Psoas muscle (tissue), 8 donors: ENCODE data around the gene KIF9. TPM values are rescaled to one million over a fixed set of nuclear protein-coding genes. Genes with fewer than 3 reads are reported as not detected.

Source experiments
- ATAC-seq, 4 donors: fragments of 200-7000 bp; cut with Tn5 transposase; one replicate each; pipeline ENCODE4 v1.9.1; 2020; ENCODE audit warnings: moderate library complexity in 3 of 4, mild to moderate bottlenecking in 2 of 4
- DNase-seq, 2 donors: peaks; one replicate each; pipeline ENCODE4 v3.0.0-alpha.2; 2020
- H3K27ac ChIP-seq: fragments of 200-600 bp; one replicate; pipeline ENCODE4 v1.8.0; 2022
- H3K27me3 ChIP-seq, 3 donors: fragments of 200-600 bp in 1 of 3; one replicate each; pipeline versions ENCODE4 v1.6.1 to v1.8.0; 2013 to 2022; ENCODE audit warnings: low read length in 2 of 3, mild to moderate bottlenecking in 2 of 3, moderate library complexity in 1 of 3; ENCODE audit not compliant: insufficient read depth in 3 of 3
- H3K36me3 ChIP-seq, 2 donors: fragments of 200-600 bp in 1 of 2; one replicate each; pipeline versions ENCODE4 v1.6.1 to v1.8.0; 2013 to 2022; ENCODE audit warnings: low read depth in 1 of 2, mild to moderate bottlenecking in 1 of 2, moderate library complexity in 1 of 2; ENCODE audit not compliant: insufficient read depth in 1 of 2
- H3K4me1 ChIP-seq: fragments of 200-600 bp; one replicate; pipeline ENCODE4 v1.8.0; 2022
- H3K4me3 ChIP-seq: fragments of 200-600 bp; one replicate; pipeline ENCODE4 v1.8.0; 2022; ENCODE audit warnings: mild to moderate bottlenecking
- H3K9me3 ChIP-seq: fragments of 200-600 bp; one replicate; pipeline ENCODE4 v1.8.0; 2022
- CTCF ChIP-seq: fragments of 200-600 bp; IDR thresholded peaks from one replicate; pipeline ENCODE4 v1.8.0; 2022; ENCODE audit warnings: antibody characterized with exemption
- WGBS, 3 donors: extraction: QIAGEN DNeasy Blood & Tissue Kit; methylation state at CpG; one replicate each; pipeline versions ENCODE4 v1.1.6 to v1.1.7; 2013; 5-methylcytosine and 5-hydroxymethylcytosine counted together
- intact Hi-C, 2 donors: fragments of 100-400 bp; cut with DNase I; formaldehyde crosslinking; loops; one replicate each; pipeline versions ENCODE4 v1.11.0 to v1.14.2; 2022
- long read RNA-seq, 2 donors: library from polyadenylated mRNA; unstranded; transcript quantifications; one replicate each; pipeline ENCODE4 v2.0.0, GENCODE V29; 2021
- polyA plus RNA-seq, 3 donors: library from polyadenylated mRNA; stranded (reverse); fragments of 200-250 nt; gene quantifications; one replicate each; pipeline ENCODE4 v1.2.3, GENCODE V29; 2013
- total RNA-seq, 4 donors: library from RNA; stranded (reverse); fragmentation: NEBNext Ultra II Directional in 2 of 4; extraction: Animal tissue kit (Norgen Biotek cat#: 25700) in 2 of 4; gene quantifications; one replicate each; pipeline versions ENCODE4 v1.2.1 to v1.2.4, GENCODE V29; 2021 to 2023
- donor health status: healthy with polysubstance abuse.
- donor health status: DM: no; HTN: no; CAD: no; lungs with moderate emphysema.
- donor health status: Bipolar disorder and iron deficiency.
- donor health status: healthy.
- donor health status: DM: yes; HTN: yes; CAD: no.
- donor health status: DM: no; HTN: no; CAD: no.
- donor health status: DM: no; HTN: no; CAD: no.
- donor health status: DM: yes; HTN: yes; CAD: no.

Gene KIF9
- total RNA-seq (1 to 10 TPM; 3.5 to 5.9 (median 4.4) TPM), polyA plus RNA-seq (10 to 100 TPM in 2 of 3 donors, 1 to 10 TPM in 1; 7.7 to 15.5 (median 11.7) TPM)
- long read RNA-seq, donor 1, partial matches to known transcripts = 0 of 5 reads
- long read RNA-seq, donor 1, other reads (novel, unspliced or antisense) = 1 of 5 reads
- long read RNA-seq, donor 2, partial matches to known transcripts = 0 of 7 reads
- long read RNA-seq, donor 2, other reads (novel, unspliced or antisense) = 3 of 7 reads

DNA sequence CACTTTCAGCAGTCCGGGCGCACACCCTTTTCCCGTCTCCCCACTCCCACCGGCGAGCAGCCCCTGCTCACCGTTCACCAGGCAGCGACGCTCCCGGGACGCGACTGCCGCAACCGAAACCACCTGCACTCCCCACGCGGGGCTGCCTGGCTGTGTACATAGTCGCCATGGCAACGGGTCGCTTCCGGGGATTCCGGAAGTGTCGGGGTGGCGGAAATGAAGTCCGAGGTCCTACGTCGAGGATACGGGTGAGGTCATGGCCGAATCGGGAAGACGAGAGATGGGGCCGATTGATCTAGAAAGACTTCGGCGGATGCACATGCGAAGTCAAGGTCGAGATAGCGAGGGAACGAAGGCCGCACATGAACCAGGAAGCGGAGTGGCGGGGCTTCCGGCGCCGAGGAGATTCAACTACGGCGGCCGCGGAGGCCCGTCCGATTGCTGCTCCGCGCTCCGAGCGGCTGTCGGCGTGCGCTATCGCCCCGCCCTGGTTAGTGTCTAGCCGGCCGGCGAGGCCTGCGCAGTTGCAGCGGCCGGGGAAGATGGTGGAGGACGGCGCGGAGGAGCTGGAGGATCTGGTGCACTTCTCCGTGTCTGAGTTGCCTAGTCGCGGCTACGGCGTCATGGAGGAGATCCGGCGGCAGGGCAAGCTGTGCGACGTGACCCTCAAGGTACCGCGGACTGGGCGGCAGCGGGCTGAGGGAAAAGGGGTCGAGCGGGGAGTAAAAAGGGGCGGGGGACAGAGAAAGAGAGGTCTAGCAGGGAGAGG is at the start of gene KIF9, which contains the start of gene KLHL18:
TSS of gene KIF9 (minus strand) at position 376 of the 769 bp plus-strand sequence. CDS start 5,425 bp downstream, outside the sequence.
TSS of gene KLHL18 (plus strand) at position 521 of the 769 bp plus-strand sequence. CDS start at position 543, 22 bp downstream.
- TF ChIP-seq CTCF = no peak
- no peaks in the 10 kb centered on the region for H3K27me3 ChIP-seq
- H3K4me3 ChIP-seq = peak within 1 kb of the TSS; percentile 97
- peak; percentile 94 to 96 for DNase-seq
- H3K9me3 ChIP-seq = no peaks in the 10 kb centered on the region
- H3K27ac ChIP-seq = peak within 1 kb of the TSS; percentile 97
- H3K36me3 ChIP-seq = peaks cover 3 to 9% of the 10 kb centered on the region in 2 donors
- 0% methylated on average over 72 to 82 of the region's 82 CpGs for WGBS, 3 donors
- peaks cover 34% of the 10 kb centered on the region for H3K4me1 ChIP-seq
- intact Hi-C loops = loop anchor here (2.0 to 5.0 kb wide), 3 partner anchors 40 to 115 kb away; no protein-coding TSS in a partner anchor
- ATAC-seq = peak; percentile 97 to 98 (median 98)

DNA sequence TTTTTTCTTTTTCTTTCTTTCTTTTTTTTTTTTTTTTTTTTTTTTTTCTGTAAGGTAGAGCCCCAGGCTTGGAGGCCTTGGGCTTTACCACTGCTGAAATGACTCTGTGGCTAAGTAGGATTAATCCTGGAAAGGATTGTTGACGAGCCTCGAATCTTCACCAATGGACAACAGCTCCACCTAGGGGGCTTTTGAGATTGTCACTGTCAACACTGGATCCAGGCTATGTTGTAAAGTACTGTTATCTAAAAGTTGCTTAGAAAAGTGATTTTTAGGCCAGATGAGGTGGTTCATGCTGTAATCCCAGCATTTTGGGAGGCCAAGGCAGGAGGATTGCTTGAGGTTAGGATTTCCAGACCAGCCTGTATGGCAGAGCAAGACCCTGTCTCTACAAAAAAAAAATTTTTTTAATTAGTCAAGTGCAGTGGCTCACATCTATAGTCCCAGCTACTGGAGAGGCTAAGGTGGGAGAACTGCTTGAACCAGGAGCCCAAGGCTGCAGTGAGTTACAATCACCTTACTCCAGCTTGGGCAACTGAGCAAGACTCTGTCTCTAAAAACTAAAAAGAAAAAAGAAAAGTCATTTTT is 41.8 kb upstream of the KIF9 start:
- H3K4me3 ChIP-seq = no peak overlapping the region
- 0 to 3% (median 2%) methylated on average over 2 of the region's 2 CpGs for WGBS, 3 donors

GRCh38 chr3:47323431-47324277 is 41.1 kb upstream of the KIF9 start:
- peak in 2 of 4 donors; percentile 6 to 10 for ATAC-seq
- intact Hi-C loops = loop anchor here (2.0 to 10.0 kb wide), 6 partner anchors 41 to 619 kb away; partner anchors contain the start of genes KIF9 (in 2 of the 2), KLHL18 (in 2 of the 2), TMIE (in 2 of the 2) and SETD2 (in 1 of the 2)

More for the DNA sequence above, 41.8 kb upstream of the KIF9 start:
- TF ChIP-seq CTCF = peak; percentile 72
- peak in 1 of 2 donors; percentile 23 for DNase-seq
- intact Hi-C loops = loop anchor here (2.0 to 10.0 kb wide), 5 partner anchors 42 to 620 kb away; partner anchors contain the start of genes TMIE (in 2 of the 2), KIF9 (in 1 of the 2), KLHL18 (in 1 of the 2) and SETD2 (in 1 of the 2)
- Histone ChIP-seq H3K27ac (no peak overlapping the region), H3K9me3 (no peaks in the 10 kb centered on the region), H3K27me3 (no peaks in the 10 kb centered on the region), H3K36me3 (peaks cover 3 to 82% of the 10 kb centered on the region in 2 donors), H3K4me1 (no peaks in the 10 kb centered on the region)
- ATAC-seq = peak; percentile 94 to 98 (median 97)

More at GRCh38 chr3:47323431-47324277, 41.1 kb upstream of the KIF9 start:
- Histone ChIP-seq H3K27me3 (no peaks in the 10 kb centered on the region), H3K4me1 (no peaks in the 10 kb centered on the region), H3K36me3 (peaks cover 3 to 77% of the 10 kb centered on the region in 2 donors), H3K27ac (no peak overlapping the region), H3K9me3 (no peaks in the 10 kb centered on the region), H3K4me3 (no peak overlapping the region)
- DNase-seq = no peak
- no peak for TF ChIP-seq CTCF
- 80 to 85% (median 83%) methylated on average over 8 of the region's 8 CpGs for WGBS, 3 donors
